ENCODE data around the gene NEURL3. TPM values are rescaled to one million over a fixed set of nuclear protein-coding genes. Genes with fewer than 3 reads are reported as not detected.
"Not testable (repeated sequence)": the region's sequence is repeated elsewhere in the genome, so short reads cannot be mapped to it uniquely, and the experiment has no call there.

Gene NEURL3
- polyA plus RNA-seq, 3 donors = 4.5 to 6.6 (median 5.9) TPM

DNA sequence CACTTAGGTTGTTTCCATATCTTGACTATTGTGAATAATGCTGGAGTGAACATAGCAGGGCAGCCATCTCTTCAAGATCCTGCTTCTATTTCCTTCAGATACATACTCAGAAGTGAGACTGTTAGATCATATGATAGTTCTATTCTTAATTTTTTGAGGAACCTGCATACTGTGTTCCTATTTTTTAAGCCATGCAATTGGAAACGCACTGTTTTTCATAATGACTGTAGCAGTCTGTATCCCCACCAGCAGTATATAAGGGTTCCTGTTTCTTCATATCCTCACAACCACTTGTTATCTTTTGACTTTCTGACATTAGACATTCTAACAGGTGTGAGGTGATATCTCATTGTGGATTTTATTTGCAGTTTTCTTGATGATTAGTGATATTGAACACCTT is 15.5 kb downstream of the NEURL3 start:
- no peak for DNase-seq (ENCODE audit: low read depth in 3 of 3, low spot score in 2 of 3)

DNA sequence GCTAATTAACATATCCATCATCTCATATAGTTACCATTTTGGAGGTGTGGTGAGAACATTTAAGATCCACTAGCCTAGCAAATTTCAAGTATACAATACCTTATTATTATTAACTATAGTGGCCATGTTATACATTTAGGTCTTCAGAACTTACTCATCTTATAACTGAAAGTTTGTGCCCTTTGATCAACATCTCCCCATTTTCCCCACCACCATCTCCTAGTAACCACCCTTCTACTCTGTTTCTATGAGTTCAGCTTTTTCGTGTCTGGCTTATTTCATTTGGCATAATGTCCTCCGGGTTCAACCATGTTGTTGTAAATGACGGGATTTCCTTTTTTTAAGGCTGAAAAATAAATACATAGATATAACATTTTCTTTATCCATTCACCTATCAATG is 15.9 kb downstream of the NEURL3 start:
- DNase-seq (ENCODE audit: low read depth in 3 of 3, low spot score in 2 of 3) = no peak

- no peak for DNase-seq (ENCODE audit: low read depth in 3 of 3, low spot score in 2 of 3)
Measured at GRCh38 chr2:96486696-96487095, 18.5 kb downstream of the NEURL3 start.

DNA sequence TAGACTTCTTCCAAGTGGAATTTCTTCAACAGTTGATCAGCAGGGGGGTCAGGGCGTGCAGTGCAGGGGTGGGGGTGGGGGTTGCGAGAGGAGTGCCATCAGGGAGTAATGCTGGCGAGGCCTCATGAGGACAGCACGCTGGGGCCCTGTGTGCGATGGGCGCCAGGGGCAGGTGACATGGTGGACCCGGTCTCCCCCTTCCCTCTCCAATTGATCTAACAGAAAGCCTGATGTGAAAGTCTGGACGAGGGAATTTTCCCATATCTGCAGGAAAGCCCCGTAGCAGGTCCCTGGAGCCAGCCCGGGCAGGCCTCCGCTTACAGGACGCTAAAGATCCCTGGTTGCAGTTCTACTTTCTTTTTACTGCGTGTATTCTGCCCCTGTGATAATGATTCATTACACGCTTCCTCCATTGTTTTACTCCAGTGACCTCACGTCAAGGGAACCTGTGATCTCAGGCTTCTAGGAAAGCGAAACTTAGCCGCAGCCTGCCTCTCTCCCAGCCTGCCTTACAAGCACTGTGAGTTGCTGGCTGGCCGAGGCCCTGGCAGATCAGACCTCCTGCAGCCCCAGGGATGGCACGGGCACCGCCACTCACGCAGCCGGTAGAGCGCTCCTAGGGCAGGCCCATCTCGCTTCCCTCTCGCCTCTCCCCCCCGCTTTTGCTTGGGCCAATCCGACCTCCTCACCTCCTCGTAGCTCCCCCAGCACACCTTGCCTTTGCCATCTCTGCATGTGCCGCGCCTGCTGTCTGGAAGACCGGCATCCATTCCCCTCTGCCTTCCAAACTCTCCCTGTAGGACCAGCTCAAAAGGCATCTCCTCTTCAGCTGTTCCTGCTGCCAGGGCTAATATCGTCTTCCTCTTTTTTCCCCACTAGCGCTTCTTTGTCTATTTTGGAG is 19.2 kb downstream of the NEURL3 start:
- DNase-seq (ENCODE audit: low read depth in 3 of 3, low spot score in 2 of 3) = peak in 1 of 3 donors; percentile 60

- DNase-seq (ENCODE audit: low read depth in 3 of 3, low spot score in 2 of 3) = no peak
Measured at GRCh38 chr2:96485350-96485749, 19.8 kb downstream of the NEURL3 start.

DNA sequence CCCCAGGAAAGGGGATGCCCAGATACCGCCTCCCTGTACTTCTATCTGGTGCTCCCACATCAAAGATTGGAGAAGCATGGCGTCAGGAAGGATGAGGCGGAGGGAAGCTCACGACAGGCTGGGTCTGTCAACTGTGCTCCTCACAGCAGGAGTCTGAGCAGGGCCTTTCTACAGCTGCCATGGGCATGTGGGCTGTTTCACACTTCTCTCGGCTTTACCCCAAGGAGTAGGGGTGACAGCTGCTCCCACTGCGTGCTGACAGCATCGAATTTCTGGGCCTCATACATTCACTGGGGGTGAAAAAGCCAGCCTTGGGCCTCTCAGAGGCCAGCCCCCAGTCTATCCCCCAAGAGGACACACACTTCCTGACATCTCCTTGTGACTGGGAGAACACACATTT is 21.1 kb downstream of the NEURL3 start:
- no peak for DNase-seq (ENCODE audit: low read depth in 3 of 3, low spot score in 2 of 3)

DNA sequence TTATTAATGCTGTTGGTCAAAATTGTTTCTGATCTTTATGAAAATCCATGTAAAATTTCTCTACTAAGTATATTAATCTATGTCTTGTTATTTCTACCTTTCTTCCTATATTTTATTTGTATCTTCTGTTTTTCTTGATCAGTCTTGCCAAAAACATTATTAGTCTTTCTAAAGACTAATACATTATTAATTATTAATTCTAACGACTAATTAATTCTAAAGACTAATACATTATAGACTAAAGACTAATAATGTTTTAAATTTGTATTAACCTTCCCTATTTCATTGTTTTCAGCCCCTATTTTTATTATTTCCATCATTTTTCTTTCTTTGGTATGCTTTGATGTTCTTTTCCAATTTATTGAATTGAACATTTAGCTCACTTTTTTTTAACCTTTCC is 27.7 kb downstream of the NEURL3 start:
- DNase-seq (ENCODE audit: low read depth in 3 of 3, low spot score in 2 of 3) = no peak

DNA sequence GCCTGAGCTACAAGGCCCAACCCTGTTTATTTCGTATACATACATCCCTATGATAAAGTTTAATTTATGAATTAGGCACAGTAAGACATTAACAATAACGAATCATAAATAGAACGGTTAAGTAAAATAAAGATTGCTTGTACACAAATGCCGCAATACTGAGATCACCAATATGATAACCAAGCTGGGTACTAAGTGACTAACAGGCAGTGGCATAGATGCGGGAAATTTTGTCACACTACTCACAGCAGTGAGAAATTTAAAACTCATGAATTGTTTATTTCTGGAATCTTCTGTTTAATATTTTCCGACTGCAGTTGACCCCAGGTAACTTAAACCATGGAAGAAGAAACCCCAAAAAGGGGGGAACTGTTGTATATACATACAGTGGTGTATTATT is 33.4 kb downstream of the NEURL3 start:
- DNase-seq (ENCODE audit: low read depth in 3 of 3, low spot score in 2 of 3) = no peak

DNA sequence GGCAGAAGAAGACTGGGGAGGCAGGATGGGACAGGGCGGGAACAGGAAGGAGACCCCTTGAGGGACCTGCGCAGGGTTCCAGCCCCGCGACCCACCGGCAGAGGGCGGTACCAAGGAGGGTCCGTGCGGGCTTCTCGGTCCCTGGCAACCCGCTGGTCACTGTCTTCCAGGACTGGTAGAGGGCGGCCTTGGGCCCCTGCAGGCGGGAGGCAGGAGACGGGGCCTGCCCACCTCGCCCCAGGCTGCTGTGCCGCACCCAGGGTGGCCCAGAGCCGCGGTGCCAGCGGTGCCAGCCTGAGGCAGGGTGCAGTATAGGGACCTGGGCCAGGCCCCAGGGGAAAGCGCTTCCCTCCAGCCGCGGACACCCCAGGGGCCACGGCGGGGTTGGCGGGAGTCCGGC is 34.5 kb downstream of the NEURL3 start:
- DNase-seq (ENCODE audit: low read depth in 3 of 3, low spot score in 2 of 3) = no peak

GRCh38 chr2:96470109-96470508 is 35.0 kb downstream of the NEURL3 start:
- no peak for DNase-seq (ENCODE audit: low read depth in 3 of 3, low spot score in 2 of 3)

GRCh38 chr2:96468904-96469303 is 36.3 kb downstream of the NEURL3 start:
- no peak for DNase-seq (ENCODE audit: low read depth in 3 of 3, low spot score in 2 of 3)

GRCh38 chr2:96464651-96465050 is 40.5 kb downstream of the NEURL3 start:
- no peak for DNase-seq (ENCODE audit: low read depth in 3 of 3, low spot score in 2 of 3)

DNA sequence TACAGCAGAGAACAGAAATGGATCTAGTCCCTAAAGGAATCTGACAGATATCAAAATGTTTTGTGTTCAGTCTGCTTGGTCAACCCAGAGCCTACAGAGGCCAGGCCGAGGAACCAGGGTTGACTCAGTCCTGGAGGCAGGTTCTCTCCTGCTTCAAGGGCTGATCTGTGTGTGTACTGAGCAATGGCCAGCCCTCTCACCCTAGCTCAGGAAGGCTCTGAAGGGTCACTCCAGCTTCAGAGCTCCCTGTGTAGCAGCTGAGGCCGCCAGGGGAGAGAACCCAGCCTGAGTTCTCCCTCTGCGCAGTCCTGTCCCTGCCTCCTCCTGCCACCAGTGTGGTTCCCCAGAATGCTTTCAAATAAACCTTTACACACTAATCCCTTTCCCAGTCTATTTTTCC is 41.1 kb downstream of the NEURL3 start:
- DNase-seq (ENCODE audit: low read depth in 3 of 3, low spot score in 2 of 3) = no peak

DNA sequence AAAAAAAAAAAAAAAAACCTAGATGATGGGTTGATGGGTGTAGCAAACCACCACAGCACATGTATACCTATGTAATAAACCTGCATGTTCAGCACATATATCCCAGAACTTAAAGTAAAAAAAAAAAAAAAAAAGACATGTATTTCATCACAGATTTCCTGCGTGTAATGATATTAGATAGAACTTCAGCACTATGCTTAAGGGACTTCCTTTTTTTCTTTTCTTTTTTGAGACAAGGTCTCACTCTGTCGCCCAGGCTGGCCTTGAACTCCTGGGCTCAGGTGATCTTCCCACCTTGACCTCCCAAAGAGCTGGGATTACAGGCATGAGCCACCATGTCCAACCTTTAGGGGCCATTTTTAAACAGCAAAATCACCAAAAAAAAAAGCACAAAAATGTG is 42.0 kb downstream of the NEURL3 start:
- no peak for DNase-seq (ENCODE audit: low read depth in 3 of 3, low spot score in 2 of 3)

- DNase-seq (ENCODE audit: low read depth in 3 of 3, low spot score in 2 of 3) = not testable (repeated sequence)
Measured at GRCh38 chr2:96461616-96462015, 43.5 kb downstream of the NEURL3 start.

DNA sequence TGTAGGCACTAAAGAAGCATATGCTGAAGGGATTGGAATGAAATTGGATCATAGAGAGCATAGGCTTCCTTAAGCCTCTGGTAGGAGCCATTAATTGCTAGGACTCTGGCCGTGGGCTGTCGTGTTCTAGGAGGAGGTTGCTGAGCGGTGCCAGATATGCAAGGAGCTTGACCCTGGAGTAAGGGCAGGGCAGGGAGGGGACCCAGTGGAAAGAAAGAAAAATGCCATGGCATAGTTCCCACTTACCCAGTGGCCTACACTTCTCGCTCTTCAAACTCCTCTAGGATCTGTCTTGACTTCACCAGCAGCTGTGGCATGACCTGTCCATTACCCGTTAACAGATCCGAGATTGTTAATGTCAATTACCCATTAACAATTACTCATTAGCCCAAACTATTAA is 53.1 kb downstream of the NEURL3 start:
- no peak for DNase-seq (ENCODE audit: low read depth in 3 of 3, low spot score in 2 of 3)

DNA sequence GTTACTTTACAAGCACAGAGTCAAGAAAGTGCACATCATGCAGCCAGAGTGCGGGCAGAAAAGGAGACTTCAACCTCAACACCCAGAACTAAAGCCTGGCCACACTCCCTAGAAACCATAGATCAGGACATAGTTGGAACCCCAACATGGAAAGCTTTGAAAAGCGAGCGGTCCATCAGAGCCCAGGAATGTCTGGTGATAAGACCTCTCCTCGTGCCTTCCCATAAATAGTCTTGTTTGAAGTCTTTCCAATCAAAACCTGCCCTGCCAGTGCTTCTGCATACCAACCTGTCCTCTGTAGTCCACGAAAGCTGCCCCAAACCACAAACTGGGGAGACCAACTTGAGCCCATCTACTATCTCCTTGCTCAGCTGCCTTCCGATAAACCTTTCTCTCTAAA is 55.5 kb downstream of the NEURL3 start:
- DNase-seq (ENCODE audit: low read depth in 3 of 3, low spot score in 2 of 3) = no peak

- no peak for DNase-seq (ENCODE audit: low read depth in 3 of 3, low spot score in 2 of 3)
Measured at GRCh38 chr2:96449174-96449573, 56.0 kb downstream of the NEURL3 start.

- DNase-seq (ENCODE audit: low read depth in 3 of 3, low spot score in 2 of 3) = no peak
Measured at GRCh38 chr2:96447726-96448125, 57.4 kb downstream of the NEURL3 start.
